Measurements from ENCODE around the gene GPR176.

The GPR176 gene

DNA sequence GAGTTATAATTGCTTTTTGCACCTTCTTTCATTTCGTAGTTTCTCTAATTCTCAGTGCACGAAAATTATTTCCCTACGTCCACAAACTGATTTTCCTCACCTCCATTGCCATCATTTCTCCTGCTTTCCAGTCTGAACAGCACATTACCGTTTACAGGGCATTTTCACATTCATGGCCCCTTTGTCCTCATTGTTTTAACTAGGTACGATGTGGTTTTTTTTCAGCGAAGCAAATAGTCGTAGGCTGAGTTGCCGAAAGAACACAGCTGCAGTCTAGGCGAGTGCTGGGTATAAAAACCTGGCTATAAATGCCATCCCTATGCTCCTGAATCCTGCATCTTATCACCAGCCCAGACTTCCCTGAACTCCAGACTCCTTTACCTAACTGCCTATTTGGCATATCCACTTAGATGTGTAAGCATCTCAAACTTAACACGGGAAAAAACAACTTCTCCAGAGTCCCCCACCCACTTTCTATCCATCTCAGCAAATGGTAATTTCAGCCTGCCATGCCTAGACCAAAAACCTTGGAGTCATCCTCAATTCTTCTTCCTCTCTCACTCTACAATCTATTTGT is 136.7 kb downstream of the GPR176 start:
- Histone ChIP-seq H4K91ac (ENCODE audit: low read depth, low read length, poor library complexity) (no peak overlapping the region), H2AFZ (ENCODE audit: low read length) (peak overlapping the region; percentile 98), H3K4me1 (ENCODE audit: control insufficient read depth in 2 of 2, insufficient read depth in 1 of 2, low read depth in 1 of 2, low read length in 2 of 2) (peaks cover 2 to 24% of the 10 kb centered on the region in 2 donors), H2BK120ac (ENCODE audit: low read depth, low read length) (no peak overlapping the region), H3K4me2 (ENCODE audit: insufficient read depth, low read length, poor library complexity, severe bottlenecking) (peak overlapping the region; percentile 72), H3K36me3 (replicated peaks in 1 of 2; ENCODE audit: control insufficient read depth in 2 of 2, insufficient read depth in 2 of 2, low read length in 2 of 2) (peaks cover 0 to 8% of the 10 kb centered on the region in 2 donors), H2BK12ac (ENCODE audit: low read length) (no peak overlapping the region), H2AK5ac (ENCODE audit: low read depth, low read length) (no peak overlapping the region), H3K9me3 (replicated peaks in 1 of 2; ENCODE audit: control insufficient read depth in 2 of 2, insufficient read depth in 1 of 2, low read depth in 1 of 2, low read length in 2 of 2) (peaks cover 0 to 7% of the 10 kb centered on the region in 2 donors), H3K4ac (ENCODE audit: low read length) (no peak overlapping the region), H3K27me3 (ENCODE audit: control insufficient read depth in 3 of 3, insufficient read depth in 3 of 3, low read depth in 1 of 3, low read length in 3 of 3) (no peaks in the 10 kb centered on the region), H3K27ac (replicated peaks; ENCODE audit: low read length) (no peak overlapping the region), H3K79me1 (ENCODE audit: low read depth, low read length) (no peaks in the 10 kb centered on the region), H2BK15ac (ENCODE audit: low read length) (no peak overlapping the region), H4K8ac (ENCODE audit: low read depth, low read length) (no peak overlapping the region), H3K4me3 (ENCODE audit: low read length in 2 of 2) (peak overlapping the region; percentile 67 to 90), H3K9ac (ENCODE audit: low read depth, low read length, poor library complexity) (no peak overlapping the region), H3K14ac (ENCODE audit: low read length) (no peak overlapping the region), H2BK5ac (ENCODE audit: low read length) (no peak overlapping the region), H3K23ac (ENCODE audit: low read depth, low read length, poor library complexity) (no peak overlapping the region), H3K18ac (ENCODE audit: low read length) (no peak overlapping the region)
- DNase-seq (ENCODE audit: low spot score) = no peak
- no CpG with 5 or more reads among the region's 10 CpGs for WGBS, 2 donors (ENCODE audit: extremely low coverage in 2 of 2, insufficient read length in 2 of 2, insufficient replicate concordance in 1 of 2)

DNA sequence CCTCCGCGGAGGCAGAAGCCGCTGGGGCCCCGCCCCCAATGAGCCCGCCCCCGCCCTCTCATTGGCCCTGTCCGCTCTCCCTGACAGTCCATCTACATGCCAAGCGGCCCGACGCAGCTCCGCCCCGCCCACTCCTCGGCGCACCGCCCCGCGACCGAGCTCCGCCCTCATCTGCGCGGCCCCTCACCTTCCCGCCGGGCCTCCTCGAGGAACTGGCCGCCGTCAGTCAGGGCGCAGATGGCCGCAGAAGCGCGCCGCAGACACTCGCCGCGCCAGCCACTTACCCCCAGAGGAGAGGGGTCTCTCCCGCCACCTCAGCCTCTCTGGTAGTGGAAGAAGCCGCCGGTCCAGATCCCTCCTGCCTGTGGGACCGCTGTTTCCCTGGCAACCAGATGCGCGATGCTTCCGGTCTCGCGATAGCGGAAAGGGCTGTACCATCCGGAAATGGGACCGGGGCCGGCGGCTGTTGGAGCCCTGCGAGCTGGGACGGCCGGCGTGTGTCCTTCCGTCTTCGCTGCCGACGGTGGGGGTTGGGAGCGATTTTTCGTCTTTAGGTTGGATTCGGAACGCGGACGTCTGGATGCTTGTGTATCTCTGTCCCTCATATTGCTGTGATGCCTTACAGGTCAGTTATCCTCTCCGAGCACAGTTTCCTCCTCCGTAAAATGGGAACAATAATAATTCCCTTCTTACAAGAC is 137.5 kb downstream of the GPR176 start, which contains the start of gene FSIP1:
FSIP1 (minus strand) TSS at position 401 of the 698 bp plus-strand sequence. CDS start 6,317 bp downstream, outside the sequence.
- H2AK5ac ChIP-seq (ENCODE audit: low read depth, low read length) = no peak within 1 kb of the TSS
- peak within 1 kb of the TSS; percentile 90 for H3K27ac ChIP-seq (replicated peaks; ENCODE audit: low read length)
- H3K18ac ChIP-seq (ENCODE audit: low read length) = peak within 1 kb of the TSS; percentile 96
- DNase-seq (ENCODE audit: low spot score) = peak; percentile 95
- H2BK15ac ChIP-seq (ENCODE audit: low read length) = no peak within 1 kb of the TSS
- peak within 1 kb of the TSS; percentile 72 for H3K4me2 ChIP-seq (ENCODE audit: insufficient read depth, low read length, poor library complexity, severe bottlenecking)
- no peaks in the 10 kb centered on the region for H3K27me3 ChIP-seq (ENCODE audit: control insufficient read depth in 3 of 3, insufficient read depth in 3 of 3, low read depth in 1 of 3, low read length in 3 of 3)
- no peak within 1 kb of the TSS for H4K91ac ChIP-seq (ENCODE audit: low read depth, low read length, poor library complexity)
- H3K79me1 ChIP-seq (ENCODE audit: low read depth, low read length) = no peaks in the 10 kb centered on the region
- H2BK120ac ChIP-seq (ENCODE audit: low read depth, low read length) = no peak within 1 kb of the TSS
- H3K9me3 ChIP-seq (replicated peaks in 1 of 2; ENCODE audit: control insufficient read depth in 2 of 2, insufficient read depth in 1 of 2, low read depth in 1 of 2, low read length in 2 of 2) = peaks cover 0 to 7% of the 10 kb centered on the region in 2 donors
- H3K4me1 ChIP-seq (ENCODE audit: control insufficient read depth in 2 of 2, insufficient read depth in 1 of 2, low read depth in 1 of 2, low read length in 2 of 2) = peaks cover 6 to 24% of the 10 kb centered on the region in 2 donors
- no peak within 1 kb of the TSS for H4K8ac ChIP-seq (ENCODE audit: low read depth, low read length)
- peak within 1 kb of the TSS; percentile 82 for H3K9ac ChIP-seq (ENCODE audit: low read depth, low read length, poor library complexity)
- H2AFZ ChIP-seq (ENCODE audit: low read length) = peak within 1 kb of the TSS; percentile 98
- no peak within 1 kb of the TSS for H2BK12ac ChIP-seq (ENCODE audit: low read length)
- H3K23ac ChIP-seq (ENCODE audit: low read depth, low read length, poor library complexity) = peak within 1 kb of the TSS; percentile 22
- no peak within 1 kb of the TSS for H2BK5ac ChIP-seq (ENCODE audit: low read length)
- peak within 1 kb of the TSS; percentile 67 to 90 for H3K4me3 ChIP-seq (ENCODE audit: low read length in 2 of 2)
- no peak within 1 kb of the TSS for H3K14ac ChIP-seq (ENCODE audit: low read length)
- no peak within 1 kb of the TSS for H3K4ac ChIP-seq (ENCODE audit: low read length)
- peaks cover 0 to 8% of the 10 kb centered on the region in 2 donors for H3K36me3 ChIP-seq (replicated peaks in 1 of 2; ENCODE audit: control insufficient read depth in 2 of 2, insufficient read depth in 2 of 2, low read length in 2 of 2)
- no CpG with 5 or more reads among the region's 64 CpGs for WGBS, 2 donors (ENCODE audit: extremely low coverage in 2 of 2, insufficient read length in 2 of 2, insufficient replicate concordance in 1 of 2)

DNA sequence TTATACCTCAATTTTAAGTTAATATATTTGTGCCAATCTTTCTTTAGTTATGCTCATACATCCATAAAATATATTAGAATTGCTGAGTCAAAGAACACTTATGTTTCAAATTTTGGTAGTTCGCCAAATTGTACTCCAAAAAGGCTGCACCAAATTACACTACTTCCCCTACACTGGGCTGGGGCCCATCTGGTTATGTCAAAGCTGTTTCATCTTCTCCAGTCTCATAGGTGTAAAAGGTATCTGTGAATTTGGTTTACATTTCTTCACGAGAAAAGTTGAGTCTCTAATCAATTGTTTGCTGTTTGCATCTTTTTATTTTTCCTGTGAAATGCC is 138.1 kb downstream of the GPR176 start:
- Histone ChIP-seq H2BK12ac (ENCODE audit: low read length) (no peak overlapping the region), H3K18ac (ENCODE audit: low read length) (no peak overlapping the region), H3K9me3 (replicated peaks in 1 of 2; ENCODE audit: control insufficient read depth in 2 of 2, insufficient read depth in 1 of 2, low read depth in 1 of 2, low read length in 2 of 2) (peaks cover 0 to 7% of the 10 kb centered on the region in 2 donors), H3K9ac (ENCODE audit: low read depth, low read length, poor library complexity) (no peak overlapping the region), H3K23ac (ENCODE audit: low read depth, low read length, poor library complexity) (no peak overlapping the region), H2AFZ (ENCODE audit: low read length) (peak overlapping the region; percentile 98), H3K14ac (ENCODE audit: low read length) (no peak overlapping the region), H3K4me2 (ENCODE audit: insufficient read depth, low read length, poor library complexity, severe bottlenecking) (no peak overlapping the region), H3K27me3 (ENCODE audit: control insufficient read depth in 3 of 3, insufficient read depth in 3 of 3, low read depth in 1 of 3, low read length in 3 of 3) (no peaks in the 10 kb centered on the region), H3K36me3 (replicated peaks in 1 of 2; ENCODE audit: control insufficient read depth in 2 of 2, insufficient read depth in 2 of 2, low read length in 2 of 2) (peaks cover 0 to 8% of the 10 kb centered on the region in 2 donors), H2BK120ac (ENCODE audit: low read depth, low read length) (no peak overlapping the region), H2AK5ac (ENCODE audit: low read depth, low read length) (no peak overlapping the region), H4K91ac (ENCODE audit: low read depth, low read length, poor library complexity) (no peak overlapping the region), H2BK5ac (ENCODE audit: low read length) (no peak overlapping the region), H3K4me3 (ENCODE audit: low read length in 2 of 2) (peak overlapping the region; percentile 57 to 67), H4K8ac (ENCODE audit: low read depth, low read length) (no peak overlapping the region), H3K79me1 (ENCODE audit: low read depth, low read length) (no peaks in the 10 kb centered on the region), H2BK15ac (ENCODE audit: low read length) (no peak overlapping the region), H3K4me1 (ENCODE audit: control insufficient read depth in 2 of 2, insufficient read depth in 1 of 2, low read depth in 1 of 2, low read length in 2 of 2) (peaks cover 8 to 25% of the 10 kb centered on the region in 2 donors), H3K27ac (replicated peaks; ENCODE audit: low read length) (peak overlapping the region; percentile 71), H3K4ac (ENCODE audit: low read length) (no peak overlapping the region)
- no CpG with 5 or more reads among the region's 2 CpGs for WGBS, 2 donors (ENCODE audit: extremely low coverage in 2 of 2, insufficient read length in 2 of 2, insufficient replicate concordance in 1 of 2)
- DNase-seq (ENCODE audit: low spot score) = no peak

DNA sequence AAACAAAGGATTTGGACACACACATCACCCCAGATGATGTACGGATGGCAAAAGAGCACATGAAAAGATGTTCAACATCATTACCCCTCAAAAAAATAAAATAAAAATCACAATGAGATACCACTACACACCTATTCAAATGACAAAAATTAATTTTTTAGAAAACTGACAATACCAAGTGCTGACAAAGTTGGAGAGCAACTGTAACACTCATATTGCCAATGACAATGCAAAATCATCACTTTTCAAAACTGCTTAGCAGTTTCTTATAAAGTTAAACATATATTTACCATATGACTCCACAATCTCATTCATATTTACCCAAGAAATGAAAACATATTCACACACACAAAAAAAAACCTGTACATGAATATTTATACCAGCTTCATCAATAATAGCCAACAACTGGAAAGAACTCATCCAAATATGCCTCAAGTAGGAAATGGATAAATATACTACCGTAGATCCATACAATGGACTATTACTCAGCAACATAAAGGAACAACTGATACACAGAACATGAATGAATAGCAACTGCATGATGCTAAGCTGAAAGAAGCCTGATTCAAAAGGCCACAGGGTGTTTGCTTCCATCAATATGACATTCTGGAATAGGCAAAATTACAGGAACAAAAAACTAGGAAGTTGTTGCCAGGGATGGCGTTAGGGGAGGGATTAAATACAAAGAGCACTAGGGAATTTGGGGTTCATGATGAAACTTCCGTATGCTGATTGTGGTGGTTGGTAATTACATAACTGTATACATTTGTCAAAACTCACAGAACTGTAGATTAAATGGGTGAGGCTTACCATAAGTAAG is 138.7 kb downstream of the GPR176 start:
- Histone ChIP-seq H3K14ac (ENCODE audit: low read length) (no peak overlapping the region), H3K9me3 (replicated peaks in 1 of 2; ENCODE audit: control insufficient read depth in 2 of 2, insufficient read depth in 1 of 2, low read depth in 1 of 2, low read length in 2 of 2) (peaks cover 0 to 7% of the 10 kb centered on the region in 2 donors), H3K23ac (ENCODE audit: low read depth, low read length, poor library complexity) (no peak overlapping the region), H2BK15ac (ENCODE audit: low read length) (no peak overlapping the region), H2AK5ac (ENCODE audit: low read depth, low read length) (no peak overlapping the region), H3K27ac (replicated peaks; ENCODE audit: low read length) (no peak overlapping the region), H3K79me1 (ENCODE audit: low read depth, low read length) (no peaks in the 10 kb centered on the region), H3K9ac (ENCODE audit: low read depth, low read length, poor library complexity) (no peak overlapping the region), H3K18ac (ENCODE audit: low read length) (no peak overlapping the region), H3K4me1 (ENCODE audit: control insufficient read depth in 2 of 2, insufficient read depth in 1 of 2, low read depth in 1 of 2, low read length in 2 of 2) (peaks cover 8 to 25% of the 10 kb centered on the region in 2 donors), H4K91ac (ENCODE audit: low read depth, low read length, poor library complexity) (no peak overlapping the region), H3K27me3 (ENCODE audit: control insufficient read depth in 3 of 3, insufficient read depth in 3 of 3, low read depth in 1 of 3, low read length in 3 of 3) (no peaks in the 10 kb centered on the region), H2BK120ac (ENCODE audit: low read depth, low read length) (no peak overlapping the region), H3K36me3 (replicated peaks in 1 of 2; ENCODE audit: control insufficient read depth in 2 of 2, insufficient read depth in 2 of 2, low read length in 2 of 2) (peaks cover 0 to 8% of the 10 kb centered on the region in 2 donors), H2BK5ac (ENCODE audit: low read length) (no peak overlapping the region), H2AFZ (ENCODE audit: low read length) (peak overlapping the region; percentile 98), H3K4ac (ENCODE audit: low read length) (no peak overlapping the region), H4K8ac (ENCODE audit: low read depth, low read length) (no peak overlapping the region), H2BK12ac (ENCODE audit: low read length) (no peak overlapping the region), H3K4me3 (ENCODE audit: low read length in 2 of 2) (peak overlapping the region in 1 of 2 donors; percentile 67), H3K4me2 (ENCODE audit: insufficient read depth, low read length, poor library complexity, severe bottlenecking) (no peak overlapping the region)
- no CpG with 5 or more reads among the region's 4 CpGs for WGBS, 2 donors (ENCODE audit: extremely low coverage in 2 of 2, insufficient read length in 2 of 2, insufficient replicate concordance in 1 of 2)
- DNase-seq (ENCODE audit: low spot score) = no peak

All from neuronal stem cell (in vitro differentiated cells).